WTC11 (cell line): Measurements from ENCODE around the gene LDLRAD4.

ENCODE experiments used
- CTCF ChIP-seq: fragments of 200-600 bp; IDR thresholded peaks from 2 replicates; pipeline ENCODE4 v1.8.0; 2022; ENCODE audit warnings: antibody characterized with exemption
- FOXP4 ChIP-seq: sonication (generic); formaldehyde crosslinking; IDR thresholded peaks from 2 replicates; pipeline ENCODE4 v1.8.0; 2022; ENCODE audit warnings: mild to moderate bottlenecking, missing genetic modification reagents
- USF1 ChIP-seq: sonication (generic); formaldehyde crosslinking; IDR thresholded peaks from 2 replicates; pipeline ENCODE4 v1.8.0; 2022; ENCODE audit warnings: mild to moderate bottlenecking, missing genetic modification reagents
- ZBTB21 ChIP-seq: sonication (generic); formaldehyde crosslinking; IDR thresholded peaks from 2 replicates; pipeline ENCODE4 v1.8.1; 2023; ENCODE audit warnings: mild to moderate bottlenecking, missing genetic modification reagents, borderline replicate concordance
- ZNF138 ChIP-seq: sonication (generic); formaldehyde crosslinking; conservative IDR thresholded peaks from 2 replicates; pipeline ENCODE4 v1.8.1; 2022; ENCODE audit warnings: mild to moderate bottlenecking, moderate library complexity, missing genetic modification reagents
- TF ChIP-seq, protein P1 (sequence below): sonication (generic); formaldehyde crosslinking; IDR thresholded peaks from 2 replicates; pipeline ENCODE4 v1.8.0; 2023; ENCODE audit warnings: missing genetic modification reagents

DNA sequence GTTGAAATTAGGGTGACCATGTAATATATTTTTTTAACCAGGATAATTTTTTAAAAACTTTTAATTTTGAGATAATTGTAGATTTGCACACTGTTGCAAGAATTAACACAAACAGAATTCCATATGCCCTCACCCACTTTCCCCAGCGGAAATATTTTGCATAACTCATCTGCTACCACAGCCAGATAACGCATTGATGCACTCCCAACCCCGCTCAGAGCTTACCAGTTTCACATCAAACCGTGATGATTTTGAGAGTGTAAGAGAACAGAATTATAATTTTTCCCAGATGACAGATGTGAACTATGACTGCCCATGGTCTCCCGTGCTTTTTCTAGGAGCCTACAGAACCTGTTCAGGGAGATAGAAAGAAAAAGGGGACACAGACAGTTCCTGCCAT is 35.2 kb upstream of the LDLRAD4 start:
- TF ChIP-seq, protein P1, sequence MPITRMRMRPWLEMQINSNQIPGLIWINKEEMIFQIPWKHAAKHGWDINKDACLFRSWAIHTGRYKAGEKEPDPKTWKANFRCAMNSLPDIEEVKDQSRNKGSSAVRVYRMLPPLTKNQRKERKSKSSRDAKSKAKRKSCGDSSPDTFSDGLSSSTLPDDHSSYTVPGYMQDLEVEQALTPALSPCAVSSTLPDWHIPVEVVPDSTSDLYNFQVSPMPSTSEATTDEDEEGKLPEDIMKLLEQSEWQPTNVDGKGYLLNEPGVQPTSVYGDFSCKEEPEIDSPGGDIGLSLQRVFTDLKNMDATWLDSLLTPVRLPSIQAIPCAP (CRISPR knock-in tag): no peak
- TF ChIP-seq ZBTB21 (CRISPR knock-in tag) (no peak), CTCF (no peak), USF1 (CRISPR knock-in tag) (no peak), ZNF138 (CRISPR knock-in tag) (no peak), FOXP4 (CRISPR knock-in tag) (no peak)
